WI38 (cell line): ENCODE measurements around the gene WNK4.
A peak's percentile ranks its signal among the peaks of the same experiment; 100 is the strongest.

Source experiments
- H3K4me3 ChIP-seq: 2 replicates; pipeline ENCODE4 v1.5.1; 2011; ENCODE audit warnings: low read depth, mild to moderate bottlenecking, control low read depth, low read length
- CTCF ChIP-seq: IDR thresholded peaks from 2 replicates; pipeline ENCODE4 v1.5.1; 2012; ENCODE audit warnings: low read depth, mild to moderate bottlenecking, control low read depth, low read length

The WNK4 gene

GRCh38 chr17:42782166-42783061 lies 2.0 kb downstream of the WNK4 start:
- peak overlapping the region; percentile 68 for H3K4me3 ChIP-seq
- no peak for TF ChIP-seq CTCF

GRCh38 chr17:42783062-42783790 lies 2.8 kb downstream of the WNK4 start:
- TF ChIP-seq CTCF: no peak
- peak overlapping the region; percentile 68; the same call in 1 of the 2 replicates for H3K4me3 ChIP-seq

GRCh38 chr17:42783791-42784138 lies 3.4 kb downstream of the WNK4 start:
- H3K4me3 ChIP-seq: peak overlapping the region; percentile 68; the same call in 1 of the 2 replicates
- no peak for TF ChIP-seq CTCF

GRCh38 chr17:42784409-42784808 lies 4.0 kb downstream of the WNK4 start:
- H3K4me3 ChIP-seq: no peak overlapping the region
- TF ChIP-seq CTCF: no peak

GRCh38 chr17:42784811-42785592 lies 4.6 kb downstream of the WNK4 start:
- H3K4me3 ChIP-seq: no peak overlapping the region
- no peak for TF ChIP-seq CTCF

- H3K4me3 ChIP-seq: no peak overlapping the region
- TF ChIP-seq CTCF: no peak
These were observed 6.9 kb downstream of the WNK4 start for GRCh38 chr17:42787266-42787665.
